ENCODE results near the gene CARMIL1. TPM values are rescaled to one million over a fixed set of nuclear protein-coding genes. Genes with fewer than 3 reads are reported as not detected.

CARMIL1 gene
- polyA plus RNA-seq, 1 of the 3 experiments (the other 2 are of a cell fraction): 1.7 TPM

DNA sequence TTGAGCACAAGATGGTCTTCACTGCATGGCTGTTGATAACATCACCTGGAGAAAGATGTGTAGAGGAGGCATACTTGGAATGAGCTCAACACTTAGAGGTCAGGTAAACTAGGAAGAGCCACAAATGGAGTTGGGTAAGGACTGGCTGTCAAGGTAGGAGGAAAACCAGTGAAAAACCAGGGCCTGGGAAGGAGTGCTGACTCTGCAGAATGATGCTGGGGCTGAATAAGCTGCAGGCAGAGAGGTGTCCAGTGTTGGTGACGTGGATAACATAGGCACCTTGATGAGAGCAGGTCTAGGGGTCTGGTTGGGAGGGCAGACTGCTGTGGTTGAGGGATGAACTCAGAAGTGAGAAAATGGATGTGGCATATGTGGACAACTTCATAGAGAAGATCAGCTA lies 160.2 kb downstream of the CARMIL1 start:
- H2AFZ ChIP-seq (ENCODE audit: low read depth): no peak overlapping the region
- H3K27ac ChIP-seq (ENCODE audit: low read depth in 2 of 2, low read length in 1 of 2): no peak overlapping the region
- H3K9me3 ChIP-seq: no peaks in the 10 kb centered on the region
- no peak for DNase-seq
- ChIA-PET POLR2A (no interaction called here), CTCF (interaction anchor here (0.9 kb wide), 1 partner anchor 164 kb away, joined by 3 read pairs; no protein-coding TSS in a partner anchor)
- TF ChIP-seq YY1 (IDR thresholded peaks at IDR 0.05; ENCODE audit: low read depth) (no peak), TEAD4 (IDR thresholded peaks at IDR 0.05; ENCODE audit: borderline replicate concordance, insufficient read depth) (no peak), RXRA (IDR thresholded peaks at IDR 0.05; ENCODE audit: borderline replicate concordance, low read depth) (no peak), POLR2AphosphoS5 (IDR thresholded peaks at IDR 0.05; ENCODE audit: low read depth, low read length) (no peak), EZH2phosphoT487 (IDR thresholded peaks at IDR 0.05; ENCODE audit: borderline replicate concordance, low read depth) (no peak), RCOR1 (IDR thresholded peaks at IDR 0.05; ENCODE audit: low read length) (no peak), IRF3 (IDR thresholded peaks at IDR 0.05; ENCODE audit: low read depth, low read length) (no peak), SMC3 (IDR thresholded peaks at IDR 0.05; ENCODE audit: low read depth, low read length) (no peak), MXI1 (IDR thresholded peaks at IDR 0.05; ENCODE audit: low read depth, low read length) (no peak), ELF1 (IDR thresholded peaks at IDR 0.05) (no peak), CHD2 (IDR thresholded peaks at IDR 0.05; ENCODE audit: low read length, partially characterized antibody) (no peak), FOSL2 (IDR thresholded peaks at IDR 0.05; ENCODE audit: borderline replicate concordance, low read depth) (no peak)
- TF ChIP-seq, protein P1, sequence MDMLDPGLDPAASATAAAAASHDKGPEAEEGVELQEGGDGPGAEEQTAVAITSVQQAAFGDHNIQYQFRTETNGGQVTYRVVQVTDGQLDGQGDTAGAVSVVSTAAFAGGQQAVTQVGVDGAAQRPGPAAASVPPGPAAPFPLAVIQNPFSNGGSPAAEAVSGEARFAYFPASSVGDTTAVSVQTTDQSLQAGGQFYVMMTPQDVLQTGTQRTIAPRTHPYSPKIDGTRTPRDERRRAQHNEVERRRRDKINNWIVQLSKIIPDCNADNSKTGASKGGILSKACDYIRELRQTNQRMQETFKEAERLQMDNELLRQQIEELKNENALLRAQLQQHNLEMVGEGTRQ (IDR thresholded peaks at IDR 0.05; ENCODE audit: borderline replicate concordance, low read depth, low read length): no peak
- TF ChIP-seq, protein P2, sequence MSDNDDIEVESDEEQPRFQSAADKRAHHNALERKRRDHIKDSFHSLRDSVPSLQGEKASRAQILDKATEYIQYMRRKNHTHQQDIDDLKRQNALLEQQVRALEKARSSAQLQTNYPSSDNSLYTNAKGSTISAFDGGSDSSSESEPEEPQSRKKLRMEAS (IDR thresholded peaks at IDR 0.05; ENCODE audit: low read depth): no peak
- TF ChIP-seq, protein P3, sequence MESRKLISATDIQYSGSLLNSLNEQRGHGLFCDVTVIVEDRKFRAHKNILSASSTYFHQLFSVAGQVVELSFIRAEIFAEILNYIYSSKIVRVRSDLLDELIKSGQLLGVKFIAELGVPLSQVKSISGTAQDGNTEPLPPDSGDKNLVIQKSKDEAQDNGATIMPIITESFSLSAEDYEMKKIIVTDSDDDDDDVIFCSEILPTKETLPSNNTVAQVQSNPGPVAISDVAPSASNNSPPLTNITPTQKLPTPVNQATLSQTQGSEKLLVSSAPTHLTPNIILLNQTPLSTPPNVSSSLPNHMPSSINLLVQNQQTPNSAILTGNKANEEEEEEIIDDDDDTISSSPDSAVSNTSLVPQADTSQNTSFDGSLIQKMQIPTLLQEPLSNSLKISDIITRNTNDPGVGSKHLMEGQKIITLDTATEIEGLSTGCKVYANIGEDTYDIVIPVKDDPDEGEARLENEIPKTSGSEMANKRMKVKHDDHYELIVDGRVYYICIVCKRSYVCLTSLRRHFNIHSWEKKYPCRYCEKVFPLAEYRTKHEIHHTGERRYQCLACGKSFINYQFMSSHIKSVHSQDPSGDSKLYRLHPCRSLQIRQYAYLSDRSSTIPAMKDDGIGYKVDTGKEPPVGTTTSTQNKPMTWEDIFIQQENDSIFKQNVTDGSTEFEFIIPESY (IDR thresholded peaks at IDR 0.05; ENCODE audit: borderline replicate concordance, low read depth): no peak
- TF ChIP-seq, protein P4, sequence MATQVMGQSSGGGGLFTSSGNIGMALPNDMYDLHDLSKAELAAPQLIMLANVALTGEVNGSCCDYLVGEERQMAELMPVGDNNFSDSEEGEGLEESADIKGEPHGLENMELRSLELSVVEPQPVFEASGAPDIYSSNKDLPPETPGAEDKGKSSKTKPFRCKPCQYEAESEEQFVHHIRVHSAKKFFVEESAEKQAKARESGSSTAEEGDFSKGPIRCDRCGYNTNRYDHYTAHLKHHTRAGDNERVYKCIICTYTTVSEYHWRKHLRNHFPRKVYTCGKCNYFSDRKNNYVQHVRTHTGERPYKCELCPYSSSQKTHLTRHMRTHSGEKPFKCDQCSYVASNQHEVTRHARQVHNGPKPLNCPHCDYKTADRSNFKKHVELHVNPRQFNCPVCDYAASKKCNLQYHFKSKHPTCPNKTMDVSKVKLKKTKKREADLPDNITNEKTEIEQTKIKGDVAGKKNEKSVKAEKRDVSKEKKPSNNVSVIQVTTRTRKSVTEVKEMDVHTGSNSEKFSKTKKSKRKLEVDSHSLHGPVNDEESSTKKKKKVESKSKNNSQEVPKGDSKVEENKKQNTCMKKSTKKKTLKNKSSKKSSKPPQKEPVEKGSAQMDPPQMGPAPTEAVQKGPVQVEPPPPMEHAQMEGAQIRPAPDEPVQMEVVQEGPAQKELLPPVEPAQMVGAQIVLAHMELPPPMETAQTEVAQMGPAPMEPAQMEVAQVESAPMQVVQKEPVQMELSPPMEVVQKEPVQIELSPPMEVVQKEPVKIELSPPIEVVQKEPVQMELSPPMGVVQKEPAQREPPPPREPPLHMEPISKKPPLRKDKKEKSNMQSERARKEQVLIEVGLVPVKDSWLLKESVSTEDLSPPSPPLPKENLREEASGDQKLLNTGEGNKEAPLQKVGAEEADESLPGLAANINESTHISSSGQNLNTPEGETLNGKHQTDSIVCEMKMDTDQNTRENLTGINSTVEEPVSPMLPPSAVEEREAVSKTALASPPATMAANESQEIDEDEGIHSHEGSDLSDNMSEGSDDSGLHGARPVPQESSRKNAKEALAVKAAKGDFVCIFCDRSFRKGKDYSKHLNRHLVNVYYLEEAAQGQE (IDR thresholded peaks at IDR 0.05; ENCODE audit: low read depth, low read length): no peak
- H3K36me3 ChIP-seq (replicated peaks in 1 of 2; ENCODE audit: control insufficient read depth in 1 of 2, insufficient read depth in 2 of 2, low read length in 1 of 2): no peaks in the 10 kb centered on the region
- peaks cover 0 to 9% of the 10 kb centered on the region in 2 experiments; a peak in 1 of 4 replicates for H3K4me1 ChIP-seq (ENCODE audit: control insufficient read depth in 1 of 2, insufficient read depth in 2 of 2, low read depth in 1 of 2, low read length in 1 of 2)
- whole genome bisulfite sequencing (ENCODE audit: low lambda C conversion rate): 100% methylated on average over 1 of the region's 1 CpG
- H3K9ac ChIP-seq: no peak overlapping the region
- H3K79me2 ChIP-seq (ENCODE audit: insufficient read depth): no peaks in the 10 kb centered on the region
- H3K4me3 ChIP-seq (ENCODE audit: low read depth in 2 of 2, low read length in 1 of 2): no peak overlapping the region
- no peaks in the 10 kb centered on the region for H3K9me2 ChIP-seq
- no peaks in the 10 kb centered on the region for H3K27me3 ChIP-seq (ENCODE audit: insufficient read depth)
- H3F3A ChIP-seq (replicated peaks; ENCODE audit: insufficient read depth): no peaks in the 10 kb centered on the region
- H4K20me1 ChIP-seq (ENCODE audit: insufficient read depth): no peaks in the 10 kb centered on the region
- H3K4me2 ChIP-seq: no peak overlapping the region
